Measurements from ENCODE around the gene ZNF629.

DNA sequence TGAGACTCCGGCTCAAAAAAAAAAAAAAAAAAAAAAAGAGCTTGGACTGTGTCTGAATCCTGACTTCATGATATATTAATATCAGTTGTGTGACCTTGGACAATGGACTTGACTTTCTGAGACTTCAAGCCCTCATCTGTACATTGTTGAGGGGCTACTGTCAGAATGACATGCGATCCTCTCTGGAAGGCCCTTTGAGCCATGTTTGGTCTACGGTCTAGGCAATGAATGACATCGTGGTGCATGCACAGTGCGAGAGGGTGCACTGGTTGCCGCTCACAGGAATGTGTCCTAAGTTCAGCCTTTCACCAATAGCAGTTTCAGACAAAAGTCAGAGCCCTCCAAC is 43.0 kb upstream of the ZNF629 start:
- TF ChIP-seq CTCF (IDR thresholded peaks at IDR 0.05; ENCODE audit: poor library complexity) (no peak), EZH2 (IDR thresholded peaks at IDR 0.05; ENCODE audit: borderline replicate concordance) (no peak)
